GM12873 (cell line): ENCODE measurements around the gene QSOX1.

ENCODE experiments used
- TF ChIP-seq, protein P1 (sequence below): IDR thresholded peaks from 2 replicates; pipeline ENCODE4 v1.5.1; 2012; ENCODE audit warnings: low read depth, mild to moderate bottlenecking, moderate library complexity, low read length, control low read depth; ENCODE audit not compliant: insufficient read depth; ENCODE audit errors: missing control alignments

QSOX1 gene

DNA sequence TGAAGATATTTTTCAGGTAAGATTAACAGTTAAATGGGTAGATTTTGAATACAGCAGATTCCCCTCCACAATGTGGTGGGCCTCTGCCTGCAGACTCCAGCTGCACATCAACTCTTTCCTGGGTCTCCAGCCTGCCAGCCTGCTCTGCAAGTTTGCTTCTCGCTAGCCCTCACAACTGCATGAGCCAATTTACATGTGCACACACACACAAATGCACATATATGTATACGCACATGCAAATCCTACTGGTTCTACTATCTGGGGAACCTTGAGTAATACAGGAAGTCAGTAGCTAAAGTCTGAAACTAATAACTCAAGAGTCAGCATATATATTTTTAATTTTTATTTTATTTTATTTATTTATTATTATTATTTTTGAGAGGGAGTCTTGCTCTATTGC is 34.8 kb upstream of the QSOX1 start:
- TF ChIP-seq, protein P1, sequence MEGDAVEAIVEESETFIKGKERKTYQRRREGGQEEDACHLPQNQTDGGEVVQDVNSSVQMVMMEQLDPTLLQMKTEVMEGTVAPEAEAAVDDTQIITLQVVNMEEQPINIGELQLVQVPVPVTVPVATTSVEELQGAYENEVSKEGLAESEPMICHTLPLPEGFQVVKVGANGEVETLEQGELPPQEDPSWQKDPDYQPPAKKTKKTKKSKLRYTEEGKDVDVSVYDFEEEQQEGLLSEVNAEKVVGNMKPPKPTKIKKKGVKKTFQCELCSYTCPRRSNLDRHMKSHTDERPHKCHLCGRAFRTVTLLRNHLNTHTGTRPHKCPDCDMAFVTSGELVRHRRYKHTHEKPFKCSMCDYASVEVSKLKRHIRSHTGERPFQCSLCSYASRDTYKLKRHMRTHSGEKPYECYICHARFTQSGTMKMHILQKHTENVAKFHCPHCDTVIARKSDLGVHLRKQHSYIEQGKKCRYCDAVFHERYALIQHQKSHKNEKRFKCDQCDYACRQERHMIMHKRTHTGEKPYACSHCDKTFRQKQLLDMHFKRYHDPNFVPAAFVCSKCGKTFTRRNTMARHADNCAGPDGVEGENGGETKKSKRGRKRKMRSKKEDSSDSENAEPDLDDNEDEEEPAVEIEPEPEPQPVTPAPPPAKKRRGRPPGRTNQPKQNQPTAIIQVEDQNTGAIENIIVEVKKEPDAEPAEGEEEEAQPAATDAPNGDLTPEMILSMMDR = no peak

- TF ChIP-seq, protein P1 = no peak
Measured at GRCh38 chr1:180123463-180123936, 31.2 kb upstream of the QSOX1 start.

DNA sequence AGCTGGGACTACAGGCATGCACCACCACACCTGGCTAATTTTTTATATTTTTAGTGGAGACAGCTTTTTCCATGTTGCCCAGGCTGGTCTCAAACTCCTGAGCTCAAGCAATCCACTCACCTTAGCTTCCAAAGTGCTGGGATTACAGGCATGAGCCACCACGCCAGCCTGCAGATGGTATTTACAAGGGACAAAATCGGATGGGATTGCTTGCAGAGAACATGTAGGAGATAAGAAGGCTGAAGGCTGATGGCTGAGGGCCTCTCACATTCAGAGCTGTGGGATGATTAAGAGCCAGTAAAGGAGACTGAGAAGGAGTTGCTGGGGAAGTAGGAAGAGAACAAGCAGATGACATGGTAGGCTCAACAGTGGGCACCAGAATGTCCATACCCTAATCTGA is 24.0 kb upstream of the QSOX1 start:
- TF ChIP-seq, protein P1 = no peak

- TF ChIP-seq, protein P1 = no peak
Measured at GRCh38 chr1:180131510-180131909, 23.2 kb upstream of the QSOX1 start.

DNA sequence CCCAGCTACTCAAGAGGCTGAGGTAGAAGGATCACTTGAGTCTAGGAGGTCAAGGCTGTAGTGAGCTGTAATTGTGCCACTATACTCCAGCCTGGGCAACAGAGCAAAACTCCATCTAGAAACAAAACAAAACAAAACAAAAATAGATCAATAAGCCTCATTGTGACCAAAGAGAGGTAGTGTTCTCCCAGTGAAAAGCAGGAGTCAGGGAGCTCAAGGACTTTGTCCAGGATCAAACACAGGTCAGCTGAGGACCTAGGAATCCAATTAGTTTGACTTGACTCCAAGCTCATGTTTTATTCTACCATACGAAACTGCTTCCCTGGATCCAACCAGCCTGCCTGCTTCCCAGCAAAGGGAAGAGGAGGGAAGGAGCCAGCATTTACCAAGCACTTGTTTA is 21.5 kb upstream of the QSOX1 start:
- TF ChIP-seq, protein P1 = no peak

GRCh38 chr1:180135535-180135934 is 19.1 kb upstream of the QSOX1 start:
- TF ChIP-seq, protein P1 = no peak

DNA sequence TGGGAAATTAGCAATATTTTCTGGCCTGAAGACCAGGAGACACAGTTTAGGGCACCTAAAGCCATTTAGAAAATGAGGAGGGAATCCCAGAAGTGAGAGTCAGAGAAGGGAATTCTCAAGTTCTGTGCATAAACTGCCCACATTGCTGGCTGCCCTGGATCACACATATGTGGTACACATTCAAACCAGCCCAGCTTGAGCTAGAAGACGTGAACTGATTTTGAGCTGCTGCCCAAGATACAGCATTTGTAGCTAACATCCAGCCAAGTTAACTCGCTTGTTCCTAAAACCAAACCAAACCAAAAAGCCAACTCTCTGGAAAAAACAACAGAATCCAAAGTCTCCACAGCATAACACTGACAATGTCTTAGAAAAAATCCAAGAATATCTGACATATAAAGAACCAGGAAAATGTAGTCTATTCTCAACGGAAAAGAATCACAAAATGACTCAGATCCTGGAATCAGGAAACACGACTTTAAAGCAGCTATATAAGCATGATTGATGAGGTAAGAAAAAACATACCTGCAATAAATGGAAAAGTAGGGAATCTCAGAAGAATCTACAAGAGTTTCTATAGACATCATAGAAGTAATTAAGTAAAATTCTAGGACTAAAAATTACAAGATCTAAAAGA is 18.2 kb upstream of the QSOX1 start:
- TF ChIP-seq, protein P1 = no peak

- TF ChIP-seq, protein P1 = no peak
Measured at GRCh38 chr1:180136968-180137356, 17.7 kb upstream of the QSOX1 start.
